Non-pigmented ciliary epithelial cell (primary cell): Measurements from ENCODE around the gene SMARCB1.
A peak's percentile ranks its signal among the peaks of the same experiment; 100 is the strongest.
"Not testable (repeated sequence)": the region's sequence is repeated elsewhere in the genome, so short reads cannot be mapped to it uniquely, and the experiment has no call there.

ENCODE experiments used
- DNase-seq: peaks from one replicate; pipeline ENCODE4 v3.0.0-alpha.2; 2010; ENCODE audit warnings: low read depth

The SMARCB1 gene

DNA sequence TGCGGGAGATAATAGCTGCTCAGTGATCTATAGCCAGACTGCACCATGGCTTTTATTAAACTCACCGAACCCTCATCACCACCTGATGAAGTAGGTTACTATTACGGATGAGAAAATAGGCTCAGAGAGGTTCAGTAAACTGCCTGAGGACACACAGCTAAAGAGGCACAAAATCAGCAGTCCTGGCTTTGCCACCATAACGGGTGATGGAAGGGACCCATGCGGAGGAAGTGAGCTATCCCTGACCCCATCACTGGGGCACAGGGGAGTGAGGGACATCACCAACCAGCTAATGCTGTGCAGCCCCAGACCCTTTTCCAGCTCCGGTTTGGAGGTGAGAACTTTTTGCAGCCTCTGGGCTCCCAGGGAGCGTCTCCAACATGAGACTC is 59.3 kb downstream of the SMARCB1 start:
- no peak for DNase-seq

DNA sequence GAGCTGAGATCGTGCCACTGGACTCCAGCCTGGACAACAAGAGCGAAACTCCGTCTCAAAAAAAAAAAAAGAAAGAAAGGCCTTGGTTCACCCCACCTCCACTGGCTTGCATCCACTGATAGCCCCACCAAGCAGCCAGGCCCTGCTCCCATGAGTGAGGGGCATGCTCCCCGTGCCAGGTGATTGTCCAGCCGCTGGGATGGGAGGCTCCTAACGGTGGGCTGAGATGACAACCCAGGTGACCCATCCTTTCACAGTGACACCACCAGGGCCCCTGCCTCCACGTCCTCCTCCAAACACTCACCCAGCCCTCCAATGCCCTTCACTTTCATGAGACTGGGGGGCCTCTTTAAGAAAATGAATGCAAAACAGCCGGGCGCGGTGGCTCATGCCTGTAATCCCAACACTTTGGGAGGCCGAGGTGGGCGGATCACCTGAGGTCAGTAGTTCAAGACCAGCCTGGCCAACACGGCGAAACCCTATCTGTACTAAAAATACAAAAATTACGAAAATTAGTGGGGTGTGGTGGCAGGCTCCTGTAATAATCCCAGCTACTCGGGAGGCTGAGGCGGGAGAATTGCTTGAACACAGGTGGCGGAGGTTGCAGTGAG is 60.6 kb downstream of the SMARCB1 start:
- DNase-seq: no peak

DNA sequence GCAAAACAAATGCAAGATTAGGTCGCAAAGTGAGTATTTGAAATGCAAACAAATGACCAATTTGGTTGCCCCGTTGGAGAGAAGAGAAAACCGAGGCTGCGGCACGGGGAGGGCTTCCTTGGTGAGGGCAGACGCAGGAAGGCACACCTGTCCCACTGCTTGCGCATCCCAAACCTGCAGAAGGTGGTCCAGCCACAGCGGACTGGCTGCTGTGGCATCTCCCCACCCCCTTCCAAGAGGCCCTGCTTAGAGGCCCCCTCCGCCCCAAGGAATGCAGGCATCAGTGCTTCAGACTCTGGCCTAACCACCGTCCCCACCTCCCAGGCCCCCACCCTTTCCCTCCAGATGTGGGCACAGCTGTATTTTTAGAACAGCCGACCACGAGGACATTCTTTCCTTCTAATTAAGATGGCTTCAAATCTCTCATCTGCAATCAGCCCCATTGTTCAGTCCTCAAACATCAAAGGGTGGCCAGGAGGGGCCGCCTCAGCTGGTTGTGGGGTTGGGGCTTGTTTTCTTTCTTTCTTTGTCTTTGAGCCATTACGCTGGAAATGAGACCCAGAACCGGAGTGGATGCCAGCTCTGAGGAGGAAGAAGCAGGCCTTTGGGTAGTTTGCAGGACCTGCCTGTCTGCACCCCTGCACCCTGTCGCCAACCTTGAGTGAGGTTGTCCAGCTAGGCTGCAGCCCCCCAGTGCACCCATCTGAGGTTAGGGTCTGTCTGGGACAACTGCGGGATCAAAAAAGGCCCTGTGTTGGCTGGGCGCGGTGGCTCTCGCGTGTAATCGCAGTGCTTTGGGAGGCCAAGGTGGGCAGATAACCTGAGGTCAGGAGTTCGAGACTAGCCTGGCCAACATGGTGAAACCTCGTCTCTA is 61.5 kb downstream of the SMARCB1 start:
- no peak for DNase-seq

DNA sequence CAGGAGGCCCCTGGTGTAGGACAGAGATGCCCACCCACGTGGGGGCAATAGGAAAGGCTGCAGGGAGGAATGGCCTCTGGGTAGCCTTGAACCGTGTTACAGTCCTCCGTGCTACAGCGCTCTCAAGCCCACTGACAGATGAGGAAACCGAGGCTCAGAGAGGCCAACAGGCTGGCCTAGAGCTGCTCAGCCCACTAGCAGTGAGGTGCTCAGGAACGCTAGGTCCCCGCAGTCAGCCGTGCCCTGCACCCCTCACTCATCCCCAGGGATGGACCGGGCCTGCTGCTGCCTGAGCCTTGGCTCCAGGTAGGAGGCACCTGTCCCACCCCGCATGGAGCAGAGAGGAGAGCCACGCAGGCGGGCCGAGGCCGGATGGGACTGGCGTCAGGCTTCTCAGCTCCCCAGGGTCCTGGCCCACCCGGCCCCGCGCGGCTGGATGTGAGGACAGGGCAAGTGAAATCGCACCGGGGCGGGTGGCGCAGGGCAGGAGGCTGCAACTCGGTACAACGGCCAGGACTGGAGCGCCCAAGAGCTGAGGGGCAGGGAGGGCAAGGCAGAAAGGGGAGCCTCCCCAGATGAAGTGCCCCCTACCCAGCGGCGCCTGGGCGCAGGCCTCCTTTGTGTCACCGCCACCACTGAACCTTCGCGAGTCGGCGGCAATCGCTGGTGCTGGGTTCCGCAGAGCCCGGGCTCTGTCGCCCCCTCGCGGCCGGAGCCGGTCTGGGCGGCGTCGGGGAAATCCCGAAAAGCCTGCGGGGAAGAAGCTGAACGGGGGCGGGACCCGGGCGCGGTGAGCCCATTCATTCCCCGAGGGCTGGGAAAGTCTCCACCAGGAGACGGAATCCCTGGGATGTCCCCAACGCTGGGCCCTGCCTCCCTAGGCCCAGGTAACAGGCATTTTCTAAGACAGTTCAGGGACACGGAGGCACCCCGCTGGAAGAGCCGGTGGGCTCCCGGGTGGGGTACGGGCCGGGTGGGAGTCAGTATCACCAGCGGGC is 62.5 kb downstream of the SMARCB1 start:
- DNase-seq: no peak

DNA sequence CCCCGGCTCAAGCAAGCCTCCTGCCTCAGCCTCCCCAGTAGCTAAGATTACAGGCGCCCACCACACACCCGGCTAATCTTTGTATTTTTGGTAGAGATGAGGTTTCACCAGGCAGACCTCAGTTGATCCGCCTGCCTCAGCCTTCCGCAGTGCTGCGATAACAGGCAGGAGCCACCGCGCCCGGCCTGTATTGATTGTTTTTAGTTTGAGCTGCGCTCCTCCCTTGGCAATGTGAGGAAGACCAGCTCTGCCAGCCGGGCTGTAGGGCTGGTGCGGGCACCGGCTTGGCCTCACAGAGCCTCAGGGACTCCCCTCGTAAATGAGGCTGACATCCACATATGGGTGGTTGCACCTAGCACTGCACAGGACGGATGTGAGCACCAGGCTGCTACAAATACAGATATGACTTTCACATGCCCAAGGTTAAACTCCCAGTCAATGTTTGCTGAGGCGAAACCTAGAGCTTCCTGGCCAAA is 63.4 kb downstream of the SMARCB1 start:
- no peak for DNase-seq

DNA sequence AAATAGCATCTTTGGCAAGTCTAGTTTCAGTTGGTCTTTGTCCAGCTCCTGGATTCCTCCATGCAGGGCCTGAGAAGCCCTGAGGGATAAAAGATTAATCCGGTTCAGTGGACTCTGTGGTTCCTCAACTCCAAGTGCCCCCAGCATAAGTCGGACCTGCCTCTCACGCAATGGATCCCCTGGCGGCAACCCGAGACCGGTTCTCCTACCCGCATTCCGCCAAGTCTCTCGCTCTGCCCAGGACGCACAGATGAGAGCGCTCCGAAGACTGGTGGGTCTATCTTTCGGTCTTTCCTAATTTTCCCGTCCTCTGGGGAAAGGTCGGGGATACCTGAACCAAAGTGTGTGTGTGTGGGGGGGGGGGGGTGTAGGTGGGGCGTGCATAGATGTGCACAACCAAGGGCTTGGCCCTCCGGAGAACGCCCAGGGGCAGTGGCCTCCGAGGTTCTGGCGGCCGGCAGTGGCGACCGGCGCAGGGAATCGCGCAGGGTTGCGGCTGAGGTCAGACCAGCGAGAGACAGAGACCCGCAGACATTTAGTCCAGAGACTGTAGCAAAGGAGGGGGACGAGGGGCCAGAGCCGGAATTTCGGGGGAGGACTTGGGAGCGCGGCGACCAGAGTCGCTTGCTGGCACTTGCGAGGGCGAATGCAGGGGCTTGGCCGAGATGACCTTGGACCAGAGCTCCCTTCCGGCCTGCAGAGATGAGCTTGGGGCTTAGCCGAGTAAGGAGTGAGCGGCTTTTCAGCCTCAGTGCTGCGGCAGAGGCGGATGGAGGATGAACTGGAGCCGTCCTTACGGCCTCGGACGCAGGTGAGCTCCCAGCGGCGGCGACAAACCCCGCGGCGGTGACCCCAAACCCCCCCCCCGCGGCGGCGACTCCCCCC is 70.2 kb downstream of the SMARCB1 start:
- no peak for DNase-seq

DNA sequence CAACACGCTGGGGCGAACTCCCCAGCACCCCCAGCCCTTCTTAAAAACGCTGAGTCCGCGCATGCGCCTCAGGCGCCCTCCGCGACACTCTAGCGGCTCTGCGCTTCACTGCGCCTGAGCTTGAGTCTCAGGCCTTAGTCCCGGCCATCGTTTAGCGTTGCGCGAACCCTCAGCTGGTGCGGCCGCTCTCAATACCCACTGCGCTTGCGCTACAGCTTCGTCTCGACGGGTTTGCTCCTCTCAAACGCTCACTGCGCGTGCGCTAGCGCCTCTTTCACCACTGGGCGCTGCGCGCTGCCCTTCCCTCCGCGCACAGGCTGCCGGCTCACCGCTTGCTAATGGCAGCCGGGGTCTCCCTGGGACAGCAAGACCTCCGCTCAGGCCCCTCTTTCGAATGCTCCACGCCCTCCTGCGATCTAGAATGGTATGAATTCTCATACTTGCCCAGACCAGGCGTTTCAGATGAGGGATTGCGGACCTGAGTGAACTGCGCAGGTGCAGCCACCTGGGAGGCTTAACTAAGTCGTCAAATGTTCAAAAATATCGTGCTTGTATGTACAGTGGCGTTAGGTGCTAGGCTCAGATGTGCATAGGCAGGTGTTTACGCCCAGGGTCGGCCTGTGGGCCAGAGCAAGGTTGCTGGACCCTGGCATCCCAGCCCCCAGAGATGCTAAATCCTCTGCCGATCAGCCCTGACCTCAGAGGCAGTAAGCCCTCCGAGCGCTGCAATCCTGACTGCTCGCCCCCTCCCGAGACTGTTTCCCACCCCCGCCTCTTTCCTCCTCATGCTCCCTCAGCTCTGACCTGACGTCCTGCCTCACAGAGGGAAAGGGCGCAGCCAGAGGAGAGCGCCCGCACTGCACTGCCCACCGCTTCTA is 71.1 kb downstream of the SMARCB1 start, which contains the start of gene SLC2A11:
SLC2A11 (plus strand) TSS at position 270 of the 878 bp plus-strand sequence; CDS start at position 395, 125 bp downstream.
- DNase-seq: peak; percentile 83

DNA sequence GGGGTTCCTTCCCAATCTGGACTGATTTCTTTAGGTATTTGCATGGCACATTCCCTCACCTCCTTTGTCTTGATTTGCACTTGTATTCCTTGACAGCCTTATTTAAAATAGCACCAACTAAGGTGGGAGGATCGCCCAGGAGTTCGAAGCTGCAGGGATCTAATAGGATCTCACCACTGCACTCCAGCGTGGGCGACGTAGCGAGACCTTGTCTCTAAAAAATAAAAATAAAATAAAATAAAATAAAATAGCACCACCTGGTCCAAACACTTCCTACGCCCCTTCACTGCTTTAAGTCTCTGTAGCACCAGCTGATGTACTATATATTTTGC is 71.7 kb downstream of the SMARCB1 start:
- DNase-seq: no peak

DNA sequence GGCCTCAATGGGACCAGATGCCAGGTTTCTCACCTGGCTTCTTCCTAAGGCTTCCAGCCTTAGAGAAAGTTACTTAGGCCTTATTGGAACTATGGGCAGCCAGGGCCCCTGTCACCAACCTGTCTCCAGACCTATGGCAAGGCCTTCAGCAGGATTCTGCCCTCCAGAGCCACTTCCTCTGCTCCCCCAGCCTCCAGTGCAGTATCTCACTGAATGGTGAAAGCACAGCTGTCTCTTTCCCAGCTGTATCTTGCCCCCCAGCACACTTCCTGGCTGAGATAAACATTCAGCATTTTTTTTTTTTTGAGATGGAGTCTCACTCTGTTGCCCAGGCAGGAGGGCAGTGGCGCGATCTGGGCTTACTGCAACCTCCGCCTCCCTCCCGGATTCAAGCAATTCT is 72.4 kb downstream of the SMARCB1 start:
- no peak for DNase-seq

DNA sequence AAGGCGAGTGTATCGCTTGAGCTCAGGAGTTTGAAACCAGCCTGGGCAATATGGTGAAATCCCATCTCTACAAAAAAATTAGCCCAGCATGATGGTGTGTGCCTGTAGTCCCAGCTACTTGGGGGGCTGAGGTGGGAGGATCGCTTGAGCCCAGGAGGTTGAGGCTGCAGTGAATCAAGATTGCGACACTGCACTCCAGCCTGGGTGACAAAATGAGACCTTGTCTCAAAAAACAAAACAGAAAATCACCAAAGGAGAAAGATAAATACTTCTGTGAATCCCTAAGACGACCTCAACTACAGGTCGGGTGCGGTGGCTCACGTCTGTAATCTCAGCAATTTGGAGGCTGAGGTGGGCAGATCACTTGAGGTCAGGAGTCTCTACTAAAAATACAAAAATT is 73.4 kb downstream of the SMARCB1 start:
- DNase-seq: not testable (repeated sequence)

DNA sequence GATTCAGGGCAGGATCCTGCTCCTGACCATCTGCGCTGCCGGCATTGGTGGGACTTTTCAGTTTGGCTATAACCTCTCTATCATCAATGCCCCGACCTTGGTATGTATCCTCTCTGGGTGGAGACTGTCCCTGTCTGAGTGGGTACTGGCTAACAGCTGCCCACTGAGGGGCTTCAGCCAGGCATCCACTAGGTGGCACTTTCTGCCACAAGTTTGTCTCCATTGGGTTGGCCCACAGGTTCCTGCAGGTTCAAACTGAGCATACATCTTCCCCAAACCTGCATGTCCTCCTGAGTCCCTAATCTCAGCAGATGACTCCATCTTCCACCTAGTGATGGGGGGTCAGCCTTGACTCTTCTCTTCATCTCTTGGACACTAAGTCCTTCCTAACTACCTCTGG is 75.3 kb downstream of the SMARCB1 start:
- DNase-seq: no peak

DNA sequence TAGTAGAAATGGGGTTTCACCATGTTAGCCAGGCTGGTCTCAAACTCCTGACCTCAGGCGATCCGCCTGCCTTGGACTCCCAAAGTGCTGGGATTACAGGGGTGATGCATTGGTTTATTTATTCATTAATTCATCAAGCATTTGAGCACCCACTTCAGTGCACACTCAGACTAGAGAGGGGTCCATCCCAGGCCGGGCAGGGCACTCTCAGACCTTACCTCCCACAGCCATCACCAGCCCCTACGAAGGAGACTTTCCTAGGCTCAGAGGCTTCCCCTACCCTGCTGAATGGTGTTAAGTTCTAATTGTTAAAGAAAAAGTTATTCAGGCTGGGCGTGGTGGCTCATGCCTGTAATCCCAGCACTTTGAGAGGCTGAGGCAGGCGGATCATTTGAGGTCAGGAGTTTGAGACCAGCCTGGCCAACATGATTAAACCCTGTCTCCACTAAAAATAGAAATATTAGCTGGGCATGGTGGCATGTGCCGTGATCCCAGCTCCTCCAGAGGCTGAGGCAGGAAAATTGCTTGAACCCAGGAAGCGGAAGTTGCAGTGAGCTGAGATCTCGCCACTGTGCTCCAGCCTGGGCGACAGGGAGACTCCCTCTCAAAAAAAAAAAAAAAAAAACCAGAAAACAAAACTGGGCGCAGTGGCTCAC is 77.9 kb downstream of the SMARCB1 start:
- DNase-seq: not testable (repeated sequence)

DNA sequence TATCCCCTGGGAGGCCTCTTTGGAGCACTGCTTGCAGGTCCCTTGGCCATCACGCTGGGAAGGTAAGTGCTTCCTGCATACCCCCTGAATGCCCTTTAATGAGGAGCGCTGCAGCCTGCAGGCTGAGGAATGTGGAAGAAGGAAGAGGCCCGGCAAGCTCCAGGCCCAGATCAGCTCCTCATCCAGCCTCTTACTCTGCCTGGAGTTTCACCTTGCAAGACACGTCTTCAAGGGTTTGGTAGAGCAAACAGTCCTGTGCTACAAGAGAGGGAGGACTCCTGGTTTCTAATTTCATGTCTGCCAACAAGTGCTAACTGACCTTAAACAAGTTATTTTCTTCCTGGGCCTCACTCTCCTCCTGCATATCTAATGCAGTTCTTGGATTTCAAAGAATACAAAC is 81.8 kb downstream of the SMARCB1 start:
- no peak for DNase-seq

DNA sequence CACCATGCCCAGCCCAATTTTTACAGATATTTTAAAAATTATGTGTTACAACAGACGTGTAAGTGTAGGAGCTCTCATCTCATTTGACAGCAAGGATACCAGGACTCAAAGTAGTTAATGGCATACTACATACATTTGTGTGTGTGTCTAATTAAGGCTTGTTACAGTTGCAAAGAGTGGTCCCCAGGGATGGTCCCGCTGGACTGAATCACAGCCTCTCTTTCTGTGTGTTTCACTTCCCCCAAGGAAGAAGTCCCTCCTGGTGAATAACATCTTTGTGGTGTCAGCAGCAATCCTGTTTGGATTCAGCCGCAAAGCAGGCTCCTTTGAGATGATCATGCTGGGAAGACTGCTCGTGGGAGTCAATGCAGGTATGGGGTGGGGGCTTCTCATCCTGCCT is 88.1 kb downstream of the SMARCB1 start:
- DNase-seq: no peak

DNA sequence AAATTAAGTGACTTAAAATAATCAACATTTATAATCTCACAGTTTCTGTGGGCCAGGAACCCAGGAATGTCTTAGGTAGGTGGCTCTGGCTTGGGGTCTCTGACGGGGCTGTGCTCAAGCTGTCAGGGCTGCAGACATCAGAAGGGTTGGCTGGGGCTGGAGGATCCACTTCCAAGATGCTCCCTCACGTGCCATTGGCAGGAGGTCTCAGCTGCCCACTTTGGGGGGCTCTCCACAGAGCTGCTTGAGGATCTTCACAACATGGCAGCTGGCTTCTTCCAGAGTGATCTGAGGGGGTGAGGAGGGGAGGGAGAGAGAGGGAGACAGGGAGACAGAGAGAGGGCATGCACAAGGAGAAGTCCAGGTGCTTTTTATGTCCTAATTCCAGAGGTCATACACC is 89.0 kb downstream of the SMARCB1 start:
- DNase-seq: no peak

DNA sequence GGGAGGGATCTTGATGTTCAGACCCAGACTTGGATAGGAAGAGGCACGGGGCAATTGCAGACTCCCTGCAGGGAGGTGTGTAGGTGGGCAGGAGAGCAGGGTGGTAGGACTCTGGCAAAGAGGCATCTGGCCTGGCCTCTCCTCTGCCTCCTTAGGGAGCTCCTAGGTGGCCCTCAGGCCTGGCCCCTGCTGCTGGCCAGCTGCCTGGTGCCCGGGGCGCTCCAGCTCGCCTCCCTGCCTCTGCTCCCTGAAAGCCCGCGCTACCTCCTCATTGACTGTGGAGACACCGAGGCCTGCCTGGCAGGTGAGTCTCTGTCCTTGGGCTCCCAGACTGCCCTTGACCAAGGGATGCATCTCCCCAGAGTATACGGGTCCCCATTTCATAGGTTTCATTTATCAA is 90.8 kb downstream of the SMARCB1 start:
- DNase-seq: no peak

DNA sequence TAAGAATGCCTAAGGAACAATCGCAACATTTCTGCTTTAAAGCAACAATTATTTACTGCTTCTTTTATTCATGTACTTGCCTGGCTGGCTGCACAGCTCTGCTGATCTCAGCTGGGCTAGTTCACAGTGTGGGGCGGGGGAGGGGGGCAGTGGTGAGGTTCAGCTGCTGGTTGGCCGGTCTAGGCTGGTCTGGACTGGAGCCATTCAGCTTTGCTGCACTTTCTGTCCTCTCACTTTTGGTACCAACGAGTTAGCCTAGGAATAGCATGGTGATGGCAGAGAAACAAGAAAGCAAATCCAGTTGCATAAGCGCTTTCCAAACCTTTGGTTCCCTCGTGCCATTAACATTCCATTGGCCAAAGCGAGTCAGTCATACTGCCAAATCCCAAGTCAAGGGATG is 91.5 kb downstream of the SMARCB1 start:
- no peak for DNase-seq

DNA sequence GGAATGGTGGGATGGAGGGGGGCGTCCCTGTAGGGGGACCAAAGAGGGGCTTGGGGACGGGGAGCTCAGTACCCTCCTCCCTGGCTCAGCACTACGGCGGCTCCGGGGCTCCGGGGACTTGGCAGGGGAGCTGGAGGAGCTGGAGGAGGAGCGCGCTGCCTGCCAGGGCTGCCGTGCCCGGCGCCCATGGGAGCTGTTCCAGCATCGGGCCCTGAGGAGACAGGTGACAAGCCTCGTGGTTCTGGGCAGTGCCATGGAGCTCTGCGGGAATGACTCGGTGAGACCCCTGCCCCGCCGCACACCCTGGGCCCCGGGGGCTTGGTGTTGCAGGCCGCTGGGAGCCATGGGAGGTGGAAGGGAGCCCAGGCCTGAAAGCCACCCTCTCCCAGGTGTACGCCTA is 95.6 kb downstream of the SMARCB1 start:
- DNase-seq: no peak

DNA sequence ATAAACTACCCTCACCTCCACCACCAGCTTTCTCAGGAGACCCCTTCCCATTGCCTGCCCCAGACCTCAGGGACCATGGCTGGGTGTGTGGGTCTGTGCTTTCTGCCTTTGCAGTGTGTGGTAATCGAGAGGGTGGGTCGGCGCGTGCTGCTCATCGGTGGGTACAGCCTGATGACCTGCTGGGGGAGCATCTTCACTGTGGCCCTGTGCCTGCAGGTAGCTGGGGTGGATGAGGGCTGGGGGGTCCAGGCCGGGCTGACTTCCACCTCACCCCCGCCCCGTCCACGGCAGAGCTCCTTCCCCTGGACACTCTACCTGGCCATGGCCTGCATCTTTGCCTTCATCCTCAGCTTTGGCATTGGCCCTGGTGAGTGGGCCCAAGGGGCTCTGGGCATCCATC is 96.9 kb downstream of the SMARCB1 start:
- DNase-seq: no peak

DNA sequence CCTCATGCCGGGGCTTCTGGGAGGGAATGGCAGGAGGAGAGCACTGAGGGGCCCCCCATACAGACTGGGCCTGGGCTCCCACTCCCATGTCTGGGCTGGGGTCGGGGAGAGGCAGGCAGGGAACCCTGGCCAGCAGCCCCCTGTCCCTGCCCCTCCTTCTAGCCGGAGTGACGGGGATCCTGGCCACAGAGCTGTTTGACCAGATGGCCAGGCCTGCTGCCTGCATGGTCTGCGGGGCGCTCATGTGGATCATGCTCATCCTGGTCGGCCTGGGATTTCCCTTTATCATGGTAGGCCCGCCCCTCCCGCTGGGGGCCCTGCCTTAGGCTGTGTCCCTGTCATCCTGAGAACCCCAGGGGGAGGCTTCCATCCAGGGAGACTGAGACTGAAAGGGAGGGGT is 97.4 kb downstream of the SMARCB1 start:
- no peak for DNase-seq
